ENCODE measurements around the gene GAGE10.

The GAGE10 gene

GRCh38 chrX:49269010-49269766, 34.3 kb upstream of the GAGE10 start:
- H3K4me3 ChIP-seq (replicated peaks in 1 of 2; ENCODE audit: low read depth in 2 of 2, low read length in 2 of 2): peak overlapping the region; percentile 60 to 66
- TF ChIP-seq CTCF (IDR thresholded peaks at IDR 0.05; ENCODE audit: low read depth, low read length): no peak

GRCh38 chrX:49269767-49270248, 33.6 kb upstream of the GAGE10 start, which contains the start of gene PPP1R3F:
Gene PPP1R3F, plus strand, starts transcription at chrX:49269793. Its CDS starts 77 bp downstream, at chrX:49269870.
- H3K4me3 ChIP-seq (replicated peaks in 1 of 2; ENCODE audit: low read depth in 2 of 2, low read length in 2 of 2): peak within 1 kb of the TSS; percentile 60 to 67
- no peak for DNase-seq (ENCODE audit: low read depth in 2 of 2)
- no peak for TF ChIP-seq CTCF (IDR thresholded peaks at IDR 0.05; ENCODE audit: low read depth, low read length)

More at GRCh38 chrX:49269010-49269766, 34.3 kb upstream of the GAGE10 start:
- DNase-seq (ENCODE audit: low read depth in 2 of 2): peak; percentile 97 to 99

- TF ChIP-seq CTCF (IDR thresholded peaks at IDR 0.05; ENCODE audit: low read depth, low read length): no peak
- DNase-seq (ENCODE audit: low read depth in 2 of 2): peak in 1 of 2 donors; percentile 5
- H3K4me3 ChIP-seq (replicated peaks in 1 of 2; ENCODE audit: low read depth in 2 of 2, low read length in 2 of 2): peak overlapping the region; percentile 59 to 67
Observed at GRCh38 chrX:49270249-49270921, 33.1 kb upstream of the GAGE10 start.

- H3K4me3 ChIP-seq (replicated peaks in 1 of 2; ENCODE audit: low read depth in 2 of 2, low read length in 2 of 2): no peak overlapping the region
- TF ChIP-seq CTCF (IDR thresholded peaks at IDR 0.05; ENCODE audit: low read depth, low read length): no peak
- DNase-seq (ENCODE audit: low read depth in 2 of 2): no peak
Observed at GRCh38 chrX:49271341-49271740, 32.1 kb upstream of the GAGE10 start.

GRCh38 chrX:49272421-49272820, 31.0 kb upstream of the GAGE10 start:
- TF ChIP-seq CTCF (IDR thresholded peaks at IDR 0.05; ENCODE audit: low read depth, low read length): no peak
- DNase-seq (ENCODE audit: low read depth in 2 of 2): no peak
- no peak overlapping the region for H3K4me3 ChIP-seq (replicated peaks in 1 of 2; ENCODE audit: low read depth in 2 of 2, low read length in 2 of 2)

- H3K4me3 ChIP-seq (replicated peaks in 1 of 2; ENCODE audit: low read depth in 2 of 2, low read length in 2 of 2): no peak overlapping the region
- no peak for DNase-seq (ENCODE audit: low read depth in 2 of 2)
- TF ChIP-seq CTCF (IDR thresholded peaks at IDR 0.05; ENCODE audit: low read depth, low read length): no peak
Observed at GRCh38 chrX:49273181-49273727, 30.2 kb upstream of the GAGE10 start.

All from cardiac fibroblast (primary cell).